HepG2 (cell line): ENCODE results near the gene TNFRSF18. TPM values are rescaled to one million over a fixed set of nuclear protein-coding genes. Genes with fewer than 3 reads are reported as not detected.

Experiments used
- ARNTL ChIP-seq: sonication (generic); formaldehyde crosslinking; IDR thresholded peaks from 2 replicates; pipeline ENCODE4 v1.4.0; 2020; ENCODE audit warnings: mild to moderate bottlenecking, missing genetic modification reagents
- GTF3A ChIP-seq: sonication (generic); formaldehyde crosslinking; conservative IDR thresholded peaks from 2 replicates; pipeline ENCODE4 v1.4.0; 2020; ENCODE audit warnings: mild to moderate bottlenecking, missing genetic modification reagents
- HMG20B ChIP-seq: conservative IDR thresholded peaks from 2 replicates; pipeline ENCODE4 v1.6.1; 2016; ENCODE audit warnings: missing genetic modification reagents, missing compliant biosample characterization
- KLF13 ChIP-seq: sonication (generic); formaldehyde crosslinking; IDR thresholded peaks from 2 replicates; pipeline ENCODE4 v1.4.0; 2020; ENCODE audit warnings: mild to moderate bottlenecking, missing genetic modification reagents
- NR0B2 ChIP-seq: sonication (generic); formaldehyde crosslinking; IDR thresholded peaks from 2 replicates; pipeline ENCODE4 v1.4.0; 2020; ENCODE audit warnings: mild to moderate bottlenecking, missing genetic modification reagents
- RFX1 ChIP-seq: fragments of 450-650 bp; IDR thresholded peaks from 2 replicates; pipeline ENCODE4 v1.6.1; 2017
- SAFB2 ChIP-seq: sonication (generic); formaldehyde crosslinking; IDR thresholded peaks from 2 replicates; pipeline ENCODE4 v1.5.1; 2020; ENCODE audit warnings: missing genetic modification reagents, low read depth, mild to moderate bottlenecking, borderline replicate concordance
- SRY ChIP-seq: sonication (generic); formaldehyde crosslinking; IDR thresholded peaks from 2 replicates; pipeline ENCODE4 v1.8.0; 2022; ENCODE audit warnings: mild to moderate bottlenecking, missing genetic modification reagents
- ZHX1 ChIP-seq: sonication (generic); formaldehyde crosslinking; IDR thresholded peaks from 2 replicates; pipeline ENCODE4 v1.8.1; 2022; ENCODE audit warnings: low read depth, mild to moderate bottlenecking, missing genetic modification reagents
- ZNF275 ChIP-seq: sonication (generic); formaldehyde crosslinking; IDR thresholded peaks from 2 replicates; pipeline ENCODE4 v1.8.0; 2022; ENCODE audit warnings: missing genetic modification reagents, mild to moderate bottlenecking, inconsistent platforms, borderline replicate concordance
- ZNF3 ChIP-seq: IDR thresholded peaks from 2 replicates; pipeline ENCODE4 v1.7.0; 2017; ENCODE audit warnings: inconsistent platforms
- ZNF451 ChIP-seq: sonication (generic); formaldehyde crosslinking; IDR thresholded peaks from 2 replicates; pipeline ENCODE4 v1.5.0; 2020; ENCODE audit warnings: mild to moderate bottlenecking, missing genetic modification reagents
- ZNF609 ChIP-seq: sonication (generic); formaldehyde crosslinking; IDR thresholded peaks from 2 replicates; pipeline ENCODE4 v1.4.0; 2020; ENCODE audit warnings: mild to moderate bottlenecking, missing genetic modification reagents, borderline replicate concordance
- ZNF644 ChIP-seq: IDR thresholded peaks from 2 replicates; pipeline ENCODE4 v1.6.1; 2016; ENCODE audit warnings: low read depth
- ZSCAN20 ChIP-seq: sonication (generic); formaldehyde crosslinking; IDR thresholded peaks from 2 replicates; pipeline ENCODE4 v1.4.0; 2020; ENCODE audit warnings: missing genetic modification reagents, mild to moderate bottlenecking, borderline replicate concordance
- ZSCAN31 ChIP-seq: sonication (generic); formaldehyde crosslinking; IDR thresholded peaks from 2 replicates; pipeline ENCODE4 v1.5.0; 2020; ENCODE audit warnings: low read depth, mild to moderate bottlenecking, missing genetic modification reagents
- polyA plus RNA-seq, 8 experiments: library from polyadenylated mRNA; depleted of rRNA in 3 of 8; stranded (reverse) in 7 of 8; unstranded in 1 of 8; fragments of >200 nt; fragmentation: Illumina TruSeq in 4 of 8; extraction: Trizol in 4 of 8; gene quantifications; 2 replicates each; pipeline versions ENCODE4 v1.2.1 to v1.2.3, GENCODE V29; 2011 to 2016; ENCODE audit warnings: low read depth in 4 of 8, missing spikeins in 1 of 8, mixed read lengths in 1 of 8; ENCODE audit not compliant: insufficient read depth in 1 of 8
- total RNA-seq, 5 experiments: library from RNA; depleted of rRNA; stranded (reverse); fragments of >200 nt; fragmentation: Illumina TruSeq; extraction: Trizol; gene quantifications; 2 replicates each; pipeline ENCODE4 v1.2.3, GENCODE V29; 2016; ENCODE audit warnings: low read depth in 1 of 5
- TF ChIP-seq, protein P1 (sequence below): sonication (generic); formaldehyde crosslinking; IDR thresholded peaks from 2 replicates; pipeline ENCODE4 v1.4.0; 2020; ENCODE audit warnings: missing genetic modification reagents
- TF ChIP-seq, protein P2 (sequence below): sonication (generic); formaldehyde crosslinking; IDR thresholded peaks from 2 replicates; pipeline ENCODE4 v1.9.0; 2022; ENCODE audit warnings: missing genetic modification reagents, mild to moderate bottlenecking, borderline replicate concordance

The TNFRSF18 gene
- total and polyA plus RNA-seq, 2 of the 13 experiments (the other 11 are each of a cell fraction or from before 2014, with no cell fraction given) = not detected

- TF ChIP-seq NR0B2 (CRISPR knock-in tag) (no peak), SAFB2 (no peak), RFX1 (no peak), ZSCAN31 (no peak), ZNF275 (CRISPR knock-in tag) (peak; percentile 66; the same call in 1 of the 2 replicates), ZNF451 (CRISPR knock-in tag) (peak; percentile 18; the same call in 1 of the 2 replicates), KLF13 (no peak), ZNF3 (no peak), ZHX1 (no peak), ZSCAN20 (no peak), ARNTL (CRISPR knock-in tag) (no peak), HMG20B (CRISPR knock-in tag) (no peak), ZNF644 (CRISPR knock-in tag) (no peak; the same call in 1 of the 2 replicates), GTF3A (no peak), ZNF609 (CRISPR knock-in tag) (no peak; the same call in 1 of the 2 replicates), SRY (CRISPR knock-in tag) (no peak)
- TF ChIP-seq, protein P1, sequence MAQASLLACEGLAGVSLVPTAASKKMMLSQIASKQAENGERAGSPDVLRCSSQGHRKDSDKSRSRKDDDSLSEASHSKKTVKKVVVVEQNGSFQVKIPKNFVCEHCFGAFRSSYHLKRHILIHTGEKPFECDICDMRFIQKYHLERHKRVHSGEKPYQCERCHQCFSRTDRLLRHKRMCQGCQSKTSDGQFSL (CRISPR knock-in tag) = no peak
- TF ChIP-seq, protein P2, sequence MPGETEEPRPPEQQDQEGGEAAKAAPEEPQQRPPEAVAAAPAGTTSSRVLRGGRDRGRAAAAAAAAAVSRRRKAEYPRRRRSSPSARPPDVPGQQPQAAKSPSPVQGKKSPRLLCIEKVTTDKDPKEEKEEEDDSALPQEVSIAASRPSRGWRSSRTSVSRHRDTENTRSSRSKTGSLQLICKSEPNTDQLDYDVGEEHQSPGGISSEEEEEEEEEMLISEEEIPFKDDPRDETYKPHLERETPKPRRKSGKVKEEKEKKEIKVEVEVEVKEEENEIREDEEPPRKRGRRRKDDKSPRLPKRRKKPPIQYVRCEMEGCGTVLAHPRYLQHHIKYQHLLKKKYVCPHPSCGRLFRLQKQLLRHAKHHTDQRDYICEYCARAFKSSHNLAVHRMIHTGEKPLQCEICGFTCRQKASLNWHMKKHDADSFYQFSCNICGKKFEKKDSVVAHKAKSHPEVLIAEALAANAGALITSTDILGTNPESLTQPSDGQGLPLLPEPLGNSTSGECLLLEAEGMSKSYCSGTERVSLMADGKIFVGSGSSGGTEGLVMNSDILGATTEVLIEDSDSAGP (CRISPR knock-in tag) = peak; percentile 45; the same call in 1 of the 2 replicates
These were observed 41.5 kb downstream of the TNFRSF18 start (continued) for GRCh38 chr1:1164701-1165451.
